Measurements from ENCODE around the gene IP6K3.

Gene IP6K3

GRCh38 chr6:33759887-33760629, 13.4 kb upstream of the IP6K3 start:
- no peak for DNase-seq (ENCODE audit: low spot score)

- peak; percentile 16 for DNase-seq (ENCODE audit: low spot score)
Measured at GRCh38 chr6:33758815-33759216, 12.1 kb upstream of the IP6K3 start.

GRCh38 chr6:33757906-33758305, 11.2 kb upstream of the IP6K3 start:
- DNase-seq (ENCODE audit: low spot score), result no peak

- no peak for DNase-seq (ENCODE audit: low spot score)
Measured at GRCh38 chr6:33757113-33757512, 10.4 kb upstream of the IP6K3 start.

GRCh38 chr6:33756211-33756954, 9.7 kb upstream of the IP6K3 start:
- DNase-seq (ENCODE audit: low spot score), result no peak

- DNase-seq (ENCODE audit: low spot score), result no peak
Measured at GRCh38 chr6:33755070-33755869, 8.6 kb upstream of the IP6K3 start.

- no peak for DNase-seq (ENCODE audit: low spot score)
Measured at GRCh38 chr6:33754222-33754621, 7.5 kb upstream of the IP6K3 start.

GRCh38 chr6:33752646-33753015, 5.9 kb upstream of the IP6K3 start:
- no peak for DNase-seq (ENCODE audit: low spot score)

GRCh38 chr6:33751771-33752645, 5.3 kb upstream of the IP6K3 start:
- peak; percentile 49 for DNase-seq (ENCODE audit: low spot score)

- no peak for DNase-seq (ENCODE audit: low spot score)
Measured at GRCh38 chr6:33750244-33750991, 3.7 kb upstream of the IP6K3 start.

- DNase-seq (ENCODE audit: low spot score), result no peak
Measured at GRCh38 chr6:33749401-33749800, 2.7 kb upstream of the IP6K3 start.

- no peak for DNase-seq (ENCODE audit: low spot score)
Measured at GRCh38 chr6:33748841-33749240, 2.1 kb upstream of the IP6K3 start.

- DNase-seq (ENCODE audit: low spot score), result no peak
Measured at GRCh38 chr6:33747823-33748222, 1.1 kb upstream of the IP6K3 start.

GRCh38 chr6:33746036-33746600, 587 bp downstream of the IP6K3 start:
- DNase-seq (ENCODE audit: low spot score), result no peak

GRCh38 chr6:33745548-33745947, 1.2 kb downstream of the IP6K3 start:
- DNase-seq (ENCODE audit: low spot score), result no peak

- no peak for DNase-seq (ENCODE audit: low spot score)
Measured at GRCh38 chr6:33744895-33745546, 1.7 kb downstream of the IP6K3 start.

- DNase-seq (ENCODE audit: low spot score), result peak; percentile 67
Measured at GRCh38 chr6:33744001-33744848, 2.5 kb downstream of the IP6K3 start.

GRCh38 chr6:33742837-33743236, 3.9 kb downstream of the IP6K3 start:
- no peak for DNase-seq (ENCODE audit: low spot score)

GRCh38 chr6:33742092-33742491, 4.6 kb downstream of the IP6K3 start:
- no peak for DNase-seq (ENCODE audit: low spot score)
